SU-DHL-6 (cell line): ENCODE measurements around the gene DCAF7.

Source experiments
- H2AFZ ChIP-seq: fragments of 200-600 bp; sonication (generic); 2 replicates; pipeline ENCODE4 v1.6.1; 2014; ENCODE audit warnings: low read depth, mild to moderate bottlenecking, moderate library complexity, mixed read lengths, antibody characterized with exemption, low read length; ENCODE audit not compliant: severe bottlenecking
- H3F3A ChIP-seq: fragments of 200-600 bp; shearing (Covaris generic); 2 replicates; pipeline ENCODE4 v1.6.0; 2016; ENCODE audit warnings: antibody characterized with exemption, mild to moderate bottlenecking; ENCODE audit not compliant: insufficient read depth
- H3K27ac ChIP-seq: fragments of 200-600 bp; sonication (generic); 2 replicates; pipeline ENCODE4 v1.5.1; 2016; ENCODE audit warnings: low read depth, mild to moderate bottlenecking, low read length, moderate library complexity, mixed read lengths
- H3K27me3 ChIP-seq: fragments of 200-600 bp; sonication (generic), shearing (Covaris generic); 2 replicates; pipeline ENCODE4 v1.6.0; 2014; ENCODE audit warnings: mild to moderate bottlenecking, low read length
- H3K36me3 ChIP-seq: fragments of 200-600 bp; sonication (generic); 2 replicates; pipeline ENCODE4 v1.6.1; 2014; ENCODE audit warnings: mild to moderate bottlenecking, low read length, mixed read lengths
- H3K4me2 ChIP-seq: fragments of 300-600, 200-600 bp; shearing (Covaris generic), sonication (generic); 2 replicates; pipeline ENCODE4 v1.6.0; 2014; ENCODE audit warnings: low read length, low read depth, mild to moderate bottlenecking; ENCODE audit not compliant: poor library complexity, severe bottlenecking
- H3K4me3 ChIP-seq: fragments of 200-600 bp; sonication (generic); 2 replicates; pipeline ENCODE4 v1.5.1; 2014; ENCODE audit warnings: antibody characterized with exemption, low read length, mild to moderate bottlenecking, mixed read lengths; ENCODE audit not compliant: insufficient read depth, poor library complexity, severe bottlenecking
- H3K79me2 ChIP-seq: fragments of 200-600 bp; sonication (generic); 2 replicates; pipeline ENCODE4 v1.6.1; 2014; ENCODE audit warnings: mild to moderate bottlenecking, low read length, moderate library complexity; ENCODE audit not compliant: insufficient read depth
- H3K9ac ChIP-seq: fragments of 200-600 bp; sonication (generic); 2 replicates; pipeline ENCODE4 v1.7.0; 2014; ENCODE audit warnings: mild to moderate bottlenecking, low read length
- H3K9me2 ChIP-seq: fragments of 200-600 bp; sonication (generic); replicated peaks from 2 replicates; pipeline ENCODE4 v1.6.1; 2014; ENCODE audit warnings: low read length; ENCODE audit not compliant: insufficient read depth
- H3K9me3 ChIP-seq: fragments of 200-600 bp; sonication (generic); 2 replicates; pipeline ENCODE4 v1.6.1; 2014; ENCODE audit warnings: low read length, mixed read lengths; ENCODE audit not compliant: insufficient read depth
- H4K20me1 ChIP-seq: fragments of 200-600 bp; sonication (generic); 2 replicates; pipeline ENCODE4 v1.6.1; 2014; ENCODE audit warnings: low read depth, mild to moderate bottlenecking, antibody characterized with exemption, low read length, moderate library complexity, mixed read lengths
- CTCF ChIP-seq: fragments of 200-600 bp; sonication (generic); IDR thresholded peaks from one replicate; pipeline ENCODE4 v1.5.1; 2017; ENCODE audit warnings: antibody characterized with exemption, mild to moderate bottlenecking, low read length, moderate library complexity; ENCODE audit not compliant: insufficient read depth, poor library complexity, severe bottlenecking
- EZH2phosphoT487 ChIP-seq: fragments of 200-600 bp; sonication (generic), shearing (Covaris generic); conservative IDR thresholded peaks from 2 replicates; pipeline ENCODE4 v1.6.1; 2018; ENCODE audit warnings: mild to moderate bottlenecking, antibody characterized with exemption, low read length, moderate library complexity, mixed read lengths

The DCAF7 gene

GRCh38 chr17:63530557-63531021 is 19.7 kb upstream of the DCAF7 start:
- Histone ChIP-seq H3F3A (no peaks in the 10 kb centered on the region), H3K27ac (no peak overlapping the region), H3K79me2 (no peaks in the 10 kb centered on the region), H3K36me3 (no peaks in the 10 kb centered on the region), H2AFZ (no peak overlapping the region), H3K4me3 (no peak overlapping the region), H3K27me3 (no peaks in the 10 kb centered on the region), H3K9me2 (no peaks in the 10 kb centered on the region), H3K9ac (no peak overlapping the region), H3K4me2 (no peak overlapping the region), H3K9me3 (no peaks in the 10 kb centered on the region), H4K20me1 (no peaks in the 10 kb centered on the region)
- no peak for TF ChIP-seq EZH2phosphoT487
- TF ChIP-seq CTCF, result no peak

DNA sequence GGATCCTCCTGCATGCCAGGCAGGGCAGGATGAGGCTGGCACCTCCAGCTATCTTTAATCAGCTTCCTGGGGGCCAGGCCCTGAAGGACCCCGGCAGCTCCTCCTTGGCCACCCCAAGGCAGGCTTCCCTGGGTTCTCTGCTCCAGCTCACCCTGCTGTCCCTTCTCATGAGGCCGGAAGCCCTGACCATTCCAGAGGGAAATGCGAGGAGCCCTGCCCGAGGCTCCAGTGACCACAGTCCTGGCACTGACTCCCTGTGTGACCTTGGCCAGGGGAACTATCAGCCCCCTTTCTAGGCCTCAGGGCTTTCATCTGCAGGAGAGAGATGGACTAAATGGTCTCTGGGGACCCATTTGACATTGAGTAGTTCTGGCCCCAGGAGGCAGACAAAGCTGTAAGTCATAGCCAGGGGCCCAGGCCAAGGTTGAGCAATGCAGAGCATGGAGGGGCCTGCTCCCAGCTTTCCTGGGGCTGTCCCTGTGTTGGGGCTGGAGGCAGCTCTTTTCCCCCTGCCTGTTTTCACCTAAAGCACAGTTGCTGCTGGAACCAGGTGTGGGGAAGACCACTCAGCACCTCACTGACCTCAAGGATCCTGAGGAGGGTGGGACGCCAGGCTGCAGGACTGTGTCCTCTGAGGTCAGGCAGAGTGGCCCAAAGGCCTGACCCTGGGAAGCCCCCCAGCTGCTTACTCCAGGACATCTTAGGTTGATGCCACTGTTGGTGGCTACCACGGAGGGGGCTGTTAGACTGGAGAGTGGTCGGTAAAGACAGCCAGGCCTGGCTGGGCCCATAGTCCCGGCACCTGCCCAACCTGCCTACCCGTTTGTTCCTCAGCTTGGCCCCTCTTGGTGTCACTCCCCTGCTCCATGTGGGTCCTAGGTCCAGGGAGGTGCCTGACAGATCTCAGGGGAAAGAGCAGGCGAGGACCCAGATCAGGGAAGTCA is 19.0 kb upstream of the DCAF7 start:
- Histone ChIP-seq H3K9me3 (no peaks in the 10 kb centered on the region), H3K4me3 (no peak overlapping the region), H3K27ac (no peak overlapping the region), H3K9me2 (no peaks in the 10 kb centered on the region), H3K27me3 (no peaks in the 10 kb centered on the region), H3K4me2 (no peak overlapping the region), H4K20me1 (no peaks in the 10 kb centered on the region), H3F3A (no peaks in the 10 kb centered on the region), H3K36me3 (no peaks in the 10 kb centered on the region), H3K9ac (no peak overlapping the region), H3K79me2 (no peaks in the 10 kb centered on the region), H2AFZ (no peak overlapping the region)
- no peak for TF ChIP-seq CTCF
- no peak for TF ChIP-seq EZH2phosphoT487

- H3K27me3 ChIP-seq, result no peaks in the 10 kb centered on the region
- H3K27ac ChIP-seq, result no peak overlapping the region
- H4K20me1 ChIP-seq, result no peaks in the 10 kb centered on the region
- TF ChIP-seq CTCF, result no peak
- TF ChIP-seq EZH2phosphoT487, result no peak
- no peaks in the 10 kb centered on the region for H3K36me3 ChIP-seq
- no peak overlapping the region for H2AFZ ChIP-seq
- H3K9me3 ChIP-seq, result no peaks in the 10 kb centered on the region
- no peaks in the 10 kb centered on the region for H3K9me2 ChIP-seq
- H3F3A ChIP-seq, result no peaks in the 10 kb centered on the region
- no peak overlapping the region for H3K4me2 ChIP-seq
- no peak overlapping the region for H3K9ac ChIP-seq
- no peaks in the 10 kb centered on the region for H3K79me2 ChIP-seq
- no peak overlapping the region for H3K4me3 ChIP-seq
Measured at GRCh38 chr17:63533433-63534077, 16.7 kb upstream of the DCAF7 start.
